NCI-H526 (cell line): ENCODE results near the gene SPEF1.

ENCODE experiments used
- DNase-seq, 2 experiments: peaks; one replicate each; lab custom pipeline; 2025; lab: John Stamatoyannopoulos, UW

The SPEF1 gene

DNA sequence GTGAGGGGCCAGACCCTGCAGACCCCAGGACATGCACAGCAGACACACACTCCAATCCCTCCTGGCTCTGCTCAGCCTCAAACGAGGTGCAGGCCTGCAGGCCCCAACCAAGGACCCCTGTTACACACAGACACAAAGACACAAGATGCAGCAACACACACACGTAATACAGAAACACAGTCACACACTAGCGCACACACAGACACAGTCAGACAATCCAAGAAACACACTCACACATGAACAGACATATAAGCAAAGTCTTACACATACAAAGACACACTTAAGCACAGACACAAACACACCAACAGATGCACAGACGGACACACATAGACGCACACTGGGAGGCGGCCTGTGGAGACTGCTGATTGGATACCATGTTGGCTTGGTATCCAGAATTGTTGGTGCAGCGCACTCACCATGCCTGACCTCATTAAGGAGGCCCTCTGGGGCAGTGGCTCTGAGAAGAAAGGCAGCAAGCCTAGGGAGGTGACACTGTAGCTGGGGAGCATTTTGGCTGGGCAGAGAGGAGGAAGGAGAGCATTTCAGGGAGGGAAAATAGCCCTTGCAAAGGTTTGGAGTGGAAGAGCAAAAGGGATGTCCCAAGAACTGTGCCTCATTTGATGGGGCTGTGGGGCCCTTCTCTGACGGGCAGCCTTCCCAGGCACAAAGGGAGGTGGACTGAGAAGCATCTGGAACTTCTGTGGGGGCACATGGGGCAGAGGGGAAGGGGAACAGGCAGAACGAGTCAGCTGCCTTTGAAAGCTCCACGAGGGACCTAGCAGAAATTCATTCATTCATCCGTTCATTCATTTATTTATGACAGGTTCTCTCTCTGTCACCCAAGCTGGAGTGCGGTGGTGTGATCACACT, 50.2 kb downstream of the SPEF1 start:
- DNase-seq, result no peak

DNA sequence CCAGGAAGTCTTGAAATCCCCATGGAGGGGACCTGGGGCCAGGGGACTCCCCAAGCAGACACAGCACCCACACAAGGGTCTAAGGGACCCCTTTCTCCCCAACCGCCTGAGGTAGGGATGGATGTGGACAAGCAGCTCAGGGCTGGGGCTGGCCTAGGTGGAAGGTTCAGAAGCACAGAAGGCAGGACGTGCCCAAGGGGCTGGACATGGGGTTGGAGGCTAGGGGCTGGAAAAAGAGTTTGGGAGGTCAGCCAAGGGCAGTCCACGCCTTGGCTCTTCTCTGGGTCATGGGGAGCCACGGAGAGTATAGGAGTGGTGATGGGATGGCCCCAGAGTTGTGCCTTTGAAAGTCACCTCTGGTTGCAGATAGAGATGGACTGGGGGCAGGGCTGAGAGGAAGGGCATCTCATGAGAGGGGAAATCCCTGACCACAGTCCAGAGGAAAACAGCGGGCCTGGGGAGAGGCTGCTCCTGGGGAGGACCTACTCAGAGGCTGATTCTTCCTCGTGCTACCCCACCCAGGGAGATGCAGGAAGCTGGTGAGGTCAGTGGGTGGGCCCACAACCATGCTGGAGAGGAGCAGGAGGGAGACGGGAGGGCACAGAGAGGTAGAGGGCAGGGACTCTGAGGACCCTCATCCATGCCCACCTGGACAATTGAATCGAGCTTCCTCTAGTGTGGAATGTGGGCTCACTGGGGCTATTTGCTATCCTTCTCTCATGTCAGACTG, 51.3 kb downstream of the SPEF1 start:
- DNase-seq, result no peak

DNA sequence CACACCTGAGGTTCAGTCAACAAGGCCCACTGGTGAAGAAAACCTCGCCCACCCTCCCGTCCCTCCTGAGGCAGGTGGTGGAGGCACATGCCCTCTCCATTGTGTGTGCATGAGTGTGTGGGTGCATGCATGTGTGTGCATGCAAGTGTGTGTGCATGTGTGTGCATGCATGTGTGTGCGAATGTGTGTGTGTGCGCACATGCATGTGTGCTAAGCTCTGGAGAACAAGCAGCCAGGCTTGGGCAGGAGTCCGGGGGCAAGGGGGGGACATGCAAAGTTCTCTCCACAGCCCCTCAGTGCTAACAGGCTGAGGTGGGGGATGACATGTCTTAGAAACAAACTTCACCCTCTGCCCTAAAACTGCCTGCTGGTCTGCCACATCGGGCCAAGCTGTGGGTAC, 51.9 kb downstream of the SPEF1 start:
- no peak for DNase-seq

- no peak for DNase-seq
These were observed 52.4 kb downstream of the SPEF1 start for GRCh38 chr20:3728876-3729275.

GRCh38 chr20:3728354-3728753, 52.9 kb downstream of the SPEF1 start:
- DNase-seq, result no peak
